KOPT-K1 (cell line): Measurements from ENCODE around the gene MSANTD1.

Source experiments
- H3K27ac ChIP-seq: fragments of 200-600 bp; sonication (generic); 2 replicates; pipeline ENCODE4 v1.5.1; 2016; ENCODE audit warnings: antibody characterized with exemption, mild to moderate bottlenecking, low read depth, low read length; ENCODE audit not compliant: poor library complexity, severe bottlenecking
- H3K36me3 ChIP-seq: fragments of 200-600 bp; sonication (generic); 2 replicates; pipeline ENCODE4 v1.5.1; 2017; ENCODE audit warnings: antibody characterized with exemption, mild to moderate bottlenecking, low read length, moderate library complexity; ENCODE audit not compliant: insufficient read depth
- H3K9me3 ChIP-seq: fragments of 200-600 bp; sonication (generic); 2 replicates; pipeline ENCODE4 v1.5.1; 2017; ENCODE audit warnings: antibody characterized with exemption, low read length, mild to moderate bottlenecking; ENCODE audit not compliant: insufficient read depth, poor library complexity, severe bottlenecking

MSANTD1 gene

GRCh38 chr4:3256230-3257102 lies 7.5 kb downstream of the MSANTD1 start:
- no peaks in the 10 kb centered on the region for H3K36me3 ChIP-seq
- no peaks in the 10 kb centered on the region for H3K9me3 ChIP-seq
- H3K27ac ChIP-seq, result no peak overlapping the region

DNA sequence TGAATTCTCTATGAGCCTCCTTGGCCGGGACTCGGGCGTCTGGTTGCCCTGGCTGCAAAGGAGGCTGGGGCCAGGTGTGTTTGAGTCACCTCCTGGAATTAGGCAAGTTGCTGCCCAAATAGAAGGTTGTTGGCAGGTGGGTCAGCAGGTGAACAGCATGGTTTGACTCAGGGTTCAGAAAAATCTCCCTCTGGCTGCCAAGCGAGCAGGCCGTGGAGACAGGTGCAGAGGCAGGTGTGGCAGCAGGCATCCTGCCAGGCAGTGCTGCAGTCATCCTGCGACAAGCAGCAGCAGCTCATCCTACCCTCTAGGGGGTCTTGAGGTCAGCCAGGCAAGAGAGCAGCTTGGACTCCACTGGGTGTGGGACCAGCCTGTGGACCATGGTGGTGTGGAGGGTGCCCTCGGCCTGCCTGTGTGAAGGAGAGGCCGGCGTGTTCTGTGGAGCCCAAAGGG lies 8.2 kb downstream of the MSANTD1 start:
- Histone ChIP-seq H3K36me3 (no peaks in the 10 kb centered on the region), H3K27ac (no peak overlapping the region), H3K9me3 (no peaks in the 10 kb centered on the region)

DNA sequence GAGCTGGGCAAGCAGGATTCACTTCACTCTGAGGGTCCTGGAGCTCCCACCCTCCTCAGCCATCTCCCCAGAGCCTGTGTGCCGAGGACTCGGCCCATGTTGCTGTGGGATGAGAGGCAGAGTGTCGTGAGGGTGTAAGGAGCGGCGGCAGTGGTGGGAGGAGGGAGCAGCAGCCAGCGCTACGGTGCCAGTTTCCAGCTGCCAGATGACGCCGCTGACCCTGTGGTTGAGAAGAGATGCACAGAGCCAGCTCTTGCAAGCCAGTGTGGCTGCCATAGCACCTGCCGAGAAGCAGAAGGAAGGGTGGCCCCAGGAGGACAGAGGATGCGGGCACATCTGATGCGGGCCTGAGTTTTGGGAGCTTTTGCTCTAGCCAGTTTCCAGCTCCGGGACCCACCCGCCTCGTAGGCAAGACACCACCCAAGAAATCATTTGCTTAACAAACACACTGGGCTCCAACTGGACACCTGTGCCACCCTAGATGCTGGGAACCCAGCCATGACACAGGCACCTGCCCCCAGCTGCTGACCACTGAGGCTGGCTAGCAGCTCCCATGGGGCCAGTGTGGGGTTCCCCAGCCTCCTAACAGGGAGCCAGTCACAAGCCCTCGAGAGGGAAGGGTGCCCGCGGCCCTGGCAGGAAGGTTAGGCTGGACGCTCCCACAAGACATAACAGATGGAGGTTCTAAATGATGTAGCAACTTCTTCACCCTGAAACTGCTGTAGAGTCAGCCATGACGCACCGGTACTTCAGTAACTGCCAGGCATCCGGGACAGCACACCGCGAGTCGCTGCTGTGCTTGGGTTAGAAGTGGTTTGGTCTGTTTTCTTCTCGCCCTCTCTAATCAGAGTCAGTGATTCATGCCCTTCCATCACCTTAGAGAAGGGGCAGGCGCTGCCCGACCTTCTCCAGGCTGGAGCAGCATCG lies 8.9 kb downstream of the MSANTD1 start:
- Histone ChIP-seq H3K36me3 (no peaks in the 10 kb centered on the region), H3K9me3 (no peaks in the 10 kb centered on the region), H3K27ac (no peak overlapping the region)

DNA sequence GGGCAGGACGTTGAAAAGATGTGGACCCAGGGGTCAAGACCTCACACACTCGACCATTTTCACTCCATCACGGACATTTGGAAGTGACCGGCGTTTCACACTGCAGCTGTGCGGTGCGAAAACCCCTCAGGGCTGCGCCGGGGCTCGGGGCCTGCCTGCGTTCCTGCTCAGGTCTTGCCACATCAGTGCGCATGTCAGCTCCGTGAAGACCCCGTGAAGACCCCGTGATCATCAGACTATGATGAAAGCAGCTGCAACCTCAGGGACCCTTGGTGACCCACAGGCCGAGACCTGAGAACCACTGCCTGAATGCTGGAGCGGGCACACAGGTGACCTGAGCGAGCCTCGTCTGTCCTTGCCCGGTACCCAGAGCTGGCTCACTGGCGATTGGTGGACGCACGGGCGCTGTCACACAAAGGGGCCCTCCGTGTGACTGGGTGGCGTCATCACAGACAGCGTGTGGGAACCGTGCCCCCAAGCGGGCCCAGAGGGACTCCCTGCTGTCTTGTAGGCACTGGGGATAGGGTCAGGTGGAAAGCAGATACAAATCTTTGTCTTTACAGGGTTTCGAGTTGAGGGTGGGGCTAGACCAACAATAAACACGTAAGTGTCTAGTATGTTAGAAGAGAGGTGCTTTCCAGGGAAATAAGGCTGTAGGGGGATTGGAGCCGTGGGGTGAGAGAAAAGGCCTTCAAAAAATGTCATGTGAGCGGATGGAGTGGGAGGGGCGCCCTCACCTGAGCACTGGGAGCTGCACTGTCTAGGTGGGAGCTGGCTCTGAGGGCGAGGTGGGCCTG lies 12.7 kb downstream of the MSANTD1 start:
- no peaks in the 10 kb centered on the region for H3K9me3 ChIP-seq
- H3K36me3 ChIP-seq, result no peaks in the 10 kb centered on the region
- no peak overlapping the region for H3K27ac ChIP-seq

DNA sequence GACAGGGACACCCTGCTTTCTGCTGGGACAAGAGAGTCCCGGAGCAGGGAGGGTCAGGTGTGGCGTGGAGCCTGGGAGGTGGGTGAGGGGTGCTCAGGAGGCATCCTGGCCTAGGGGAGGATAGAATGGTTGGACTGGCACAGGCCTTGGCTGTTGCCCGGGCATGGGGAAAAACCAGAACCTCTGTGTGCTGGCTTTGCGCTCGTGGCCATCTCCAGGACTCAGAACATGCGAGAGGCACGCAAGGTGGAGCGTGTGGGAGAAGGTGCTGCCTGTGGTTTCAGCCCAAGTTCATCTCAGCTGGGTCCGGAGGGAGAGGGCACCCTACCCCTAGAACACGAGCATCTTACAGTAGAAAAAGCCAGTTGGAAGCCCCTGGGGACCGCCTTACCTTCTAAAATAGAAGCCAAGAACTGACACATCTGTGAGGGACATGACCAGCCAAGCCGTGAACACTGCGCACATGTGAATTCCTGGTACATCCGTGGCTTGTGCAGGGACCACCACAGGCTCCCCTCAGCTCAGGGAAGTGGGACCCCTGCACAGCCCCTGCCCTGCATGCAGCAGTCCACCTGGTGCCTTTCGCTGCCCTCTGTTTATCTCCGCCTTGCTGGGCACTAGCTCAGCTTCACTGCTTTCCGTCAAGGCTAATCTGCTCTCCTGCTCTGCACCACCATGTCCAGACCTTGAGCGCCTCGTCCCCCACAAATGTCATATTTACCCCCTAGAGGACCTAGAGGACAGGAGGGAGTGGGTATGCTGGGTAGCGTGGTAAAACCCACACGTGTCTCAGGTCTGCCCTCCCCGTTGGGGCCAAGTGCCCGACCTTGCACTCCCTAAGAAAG lies 13.5 kb downstream of the MSANTD1 start:
- Histone ChIP-seq H3K36me3 (no peaks in the 10 kb centered on the region), H3K27ac (no peak overlapping the region), H3K9me3 (no peaks in the 10 kb centered on the region)

DNA sequence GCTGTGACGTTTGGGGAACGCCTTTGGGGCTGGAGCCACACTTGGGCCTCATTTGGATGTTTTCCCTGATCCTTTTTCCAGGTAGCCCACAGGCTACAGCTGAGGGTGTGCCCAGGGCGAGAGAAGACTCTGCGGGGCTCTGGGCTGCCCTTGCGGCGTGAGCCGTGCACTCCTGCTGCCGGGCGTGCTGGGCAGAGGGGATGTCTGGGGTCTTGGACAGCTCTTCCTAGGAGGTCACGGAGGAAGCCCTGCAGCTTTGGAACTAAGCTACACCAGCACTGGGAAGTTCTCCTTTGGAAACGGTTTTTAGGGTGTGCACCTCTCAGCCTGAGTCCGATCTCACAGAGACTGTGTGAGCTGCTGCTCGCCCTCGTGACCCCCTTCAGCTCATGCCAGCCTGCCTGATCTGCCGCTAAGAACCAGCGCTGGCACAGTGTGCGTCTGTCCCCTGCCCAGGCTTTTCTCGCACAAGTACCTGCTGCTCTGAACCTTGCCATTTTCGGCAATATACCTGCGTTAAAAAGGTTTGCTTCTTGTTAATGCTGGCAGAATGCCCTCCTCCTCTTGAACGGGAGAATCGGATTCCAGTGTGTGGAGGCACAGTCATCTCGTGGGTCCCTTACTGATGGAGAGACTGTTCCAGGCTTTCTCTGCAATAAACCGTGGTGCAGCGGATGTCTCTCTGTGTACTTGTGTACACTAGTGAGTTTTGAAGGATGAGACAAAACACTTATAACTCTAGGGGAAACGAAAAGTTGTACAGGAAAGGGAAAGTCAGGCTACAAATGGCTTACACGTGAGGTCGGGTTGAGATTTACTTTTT lies 14.3 kb downstream of the MSANTD1 start:
- Histone ChIP-seq H3K9me3 (no peaks in the 10 kb centered on the region), H3K36me3 (no peaks in the 10 kb centered on the region), H3K27ac (no peak overlapping the region)

GRCh38 chr4:3263876-3264193 lies 14.9 kb downstream of the MSANTD1 start:
- no peaks in the 10 kb centered on the region for H3K9me3 ChIP-seq
- no peak overlapping the region for H3K27ac ChIP-seq
- no peaks in the 10 kb centered on the region for H3K36me3 ChIP-seq

DNA sequence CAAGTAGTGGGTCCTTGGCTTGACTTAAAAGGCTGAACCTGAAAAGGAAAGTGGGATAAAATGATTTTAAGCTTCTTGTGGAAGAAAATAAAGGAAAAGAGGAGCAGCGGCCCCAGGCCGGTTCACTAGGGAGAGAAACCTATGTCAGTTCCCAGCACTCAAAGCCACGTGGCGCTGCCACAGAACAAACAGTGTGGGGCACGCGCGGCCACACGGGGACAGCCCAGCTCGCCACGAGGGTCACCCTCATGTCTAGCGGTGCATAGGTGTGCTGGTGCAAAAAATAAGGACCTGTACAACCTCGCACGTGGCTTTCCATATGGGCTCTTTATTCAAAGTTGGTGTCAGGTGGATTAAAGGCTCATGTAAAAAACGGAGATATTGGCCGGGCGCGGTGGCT lies 17.1 kb downstream of the MSANTD1 start:
- Histone ChIP-seq H3K36me3 (no peaks in the 10 kb centered on the region), H3K27ac (no peak overlapping the region), H3K9me3 (no peaks in the 10 kb centered on the region)

DNA sequence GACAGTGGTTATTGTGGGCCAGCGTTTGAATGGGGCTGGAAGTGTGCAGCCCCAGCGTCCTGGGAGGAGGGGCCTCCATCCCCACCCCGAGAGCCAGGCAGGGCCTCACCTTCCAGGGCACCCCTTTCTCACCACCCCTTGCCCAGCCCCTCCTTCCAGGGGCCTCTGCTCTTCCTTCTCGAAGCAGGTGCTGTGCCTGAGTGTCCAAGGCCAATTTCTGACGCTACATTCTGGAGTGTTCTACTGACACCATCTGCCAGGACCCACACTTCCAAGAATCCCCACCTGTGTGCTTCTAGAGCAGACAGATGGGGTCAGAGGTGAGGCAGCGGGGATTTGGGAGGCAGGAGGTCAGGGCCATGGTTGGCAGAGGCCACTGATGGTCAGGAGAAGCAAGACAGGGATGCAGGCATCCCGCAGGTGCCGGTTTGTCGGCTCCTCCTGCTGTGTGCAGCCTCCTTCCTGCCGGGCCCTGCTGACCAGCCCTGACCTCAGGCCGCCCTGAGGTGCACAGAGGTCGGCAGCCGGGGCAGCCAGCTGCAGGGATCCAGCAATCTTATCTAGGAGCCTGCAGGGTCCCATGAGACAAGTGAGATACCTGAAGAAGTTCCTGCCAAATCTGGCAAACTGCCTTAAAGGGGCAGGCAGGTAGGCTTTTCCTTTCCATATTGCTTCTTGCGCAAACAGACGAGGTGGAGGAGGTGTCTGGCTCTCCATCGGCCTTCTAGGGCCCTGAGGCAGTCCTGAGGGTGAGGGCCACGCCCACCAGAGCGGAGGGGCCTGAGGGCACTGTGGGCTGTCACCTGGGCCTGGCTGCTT lies 18.8 kb downstream of the MSANTD1 start:
- H3K36me3 ChIP-seq, result no peaks in the 10 kb centered on the region
- H3K9me3 ChIP-seq, result no peaks in the 10 kb centered on the region
- H3K27ac ChIP-seq, result no peak overlapping the region

DNA sequence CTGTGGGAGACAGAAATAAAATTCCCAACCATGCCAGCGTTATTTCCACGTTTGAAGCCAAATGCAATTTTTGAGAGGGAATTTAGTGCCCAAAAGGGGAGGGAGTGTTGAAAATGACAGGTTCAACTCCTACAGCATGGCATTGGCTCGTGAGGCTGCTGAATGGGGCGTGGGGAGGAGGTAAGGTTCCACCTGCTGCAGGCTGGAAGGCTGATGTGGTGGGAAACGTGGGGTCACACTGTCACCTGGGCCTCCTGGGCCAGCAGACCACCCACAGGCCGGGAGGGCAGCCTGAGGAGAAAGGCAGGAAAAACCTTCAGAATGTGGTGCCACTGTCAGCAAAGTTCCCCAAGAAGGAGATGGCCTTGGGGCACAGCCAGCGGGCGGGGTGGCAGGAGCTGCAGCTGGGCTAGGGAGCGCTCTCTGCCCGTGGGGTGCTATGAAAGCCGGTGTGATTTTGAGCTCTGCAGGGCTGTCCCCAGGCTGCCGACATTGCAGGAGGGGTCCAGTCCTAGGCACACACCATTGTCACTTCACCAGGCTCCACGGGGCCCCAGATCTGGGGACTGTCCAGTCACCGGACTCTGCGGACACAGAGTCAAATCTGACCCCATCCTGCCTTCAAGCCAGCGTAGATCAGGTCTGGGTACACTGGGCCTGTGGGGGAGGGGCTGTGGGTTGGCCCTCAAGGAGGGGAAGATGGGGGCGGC lies 19.6 kb downstream of the MSANTD1 start:
- H3K9me3 ChIP-seq, result no peaks in the 10 kb centered on the region
- H3K36me3 ChIP-seq, result no peaks in the 10 kb centered on the region
- H3K27ac ChIP-seq, result no peak overlapping the region

GRCh38 chr4:3269105-3269927 lies 20.4 kb downstream of the MSANTD1 start:
- no peaks in the 10 kb centered on the region for H3K36me3 ChIP-seq
- no peak overlapping the region for H3K27ac ChIP-seq
- H3K9me3 ChIP-seq, result no peaks in the 10 kb centered on the region
